Ovary (tissue), 3 donors: Measurements from ENCODE around the gene BST2.

ENCODE experiments used
- CTCF ChIP-seq, 3 donors: fragments of 450-650 bp in 2 of 3; fragments of 200-600 bp in 1 of 3; IDR thresholded peaks; one replicate each; pipeline versions ENCODE4 v1.5.1 to v1.8.0; 2016 to 2022; ENCODE audit warnings: antibody characterized with exemption in 3 of 3, mild to moderate bottlenecking in 1 of 3
- POLR2A ChIP-seq: fragments of 450-650 bp; IDR thresholded peaks from one replicate; pipeline ENCODE4 v1.6.1; 2017; ENCODE audit warnings: antibody characterized with exemption, mild to moderate bottlenecking, moderate library complexity
- donor health status: DM: no; HTN: no; CAD: no.

GRCh38 chr19:17353386-17353785, 52.0 kb downstream of the BST2 start:
- TF ChIP-seq CTCF (IDR thresholded peaks at IDR 0.05) = no peak
- no peak for TF ChIP-seq POLR2A
